ENCODE measurements around the gene DOCK8. TPM values are rescaled to one million over a fixed set of nuclear protein-coding genes. Genes with fewer than 3 reads are reported as not detected.
"Not testable (repeated sequence)": the region's sequence is repeated elsewhere in the genome, so short reads cannot be mapped to it uniquely, and the experiment has no call there.

DOCK8 gene
- total RNA-seq, 2 donors from 2014 or later, result 18.7 to 19.3 TPM

DNA sequence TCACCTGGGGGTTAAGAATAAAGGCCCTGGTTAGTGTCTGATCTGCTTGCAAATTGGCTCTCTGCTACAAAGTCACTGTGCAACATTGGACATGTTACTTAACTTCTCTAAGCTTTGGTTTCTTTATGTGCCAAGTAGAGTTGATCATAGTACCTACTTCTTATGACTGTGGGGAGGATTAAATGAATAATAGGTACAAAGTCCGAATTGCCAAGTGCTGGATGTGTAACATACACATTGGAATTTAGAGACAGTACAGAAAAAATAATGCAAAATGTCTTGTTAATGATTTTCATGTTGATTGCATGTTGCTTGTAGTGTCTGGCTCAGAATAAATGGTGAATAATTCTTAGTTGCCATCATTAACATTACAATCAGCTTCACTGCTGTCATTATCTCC, 2.2 kb downstream of the DOCK8 start:
- H3K4me1 ChIP-seq (ENCODE audit: control insufficient read depth in 1 of 2, low read depth in 2 of 2), result no peaks in the 10 kb centered on the region
- no peaks in the 10 kb centered on the region for H3K36me3 ChIP-seq
- DNase-seq (ENCODE audit: low spot score), result no peak
- H3K27ac ChIP-seq, result no peak overlapping the region
- H3K27me3 ChIP-seq (replicated peaks; ENCODE audit: insufficient read depth), result no peaks in the 10 kb centered on the region
- no peak for TF ChIP-seq CTCF (IDR thresholded peaks at IDR 0.05)
- H3K4me3 ChIP-seq, result peak overlapping the region; percentile 68
- no peaks in the 10 kb centered on the region for H3K9me3 ChIP-seq
- no peak for ATAC-seq (ENCODE audit: insufficient number of reproducible peaks, low FRiP score, low read depth)

- Histone ChIP-seq H3K9me3 (no peaks in the 10 kb centered on the region), H3K27ac (no peak overlapping the region), H3K4me3 (no peak overlapping the region), H3K4me1 (ENCODE audit: control insufficient read depth in 1 of 2, low read depth in 2 of 2) (no peaks in the 10 kb centered on the region), H3K36me3 (no peaks in the 10 kb centered on the region), H3K27me3 (replicated peaks; ENCODE audit: insufficient read depth) (no peaks in the 10 kb centered on the region)
- no peak for ATAC-seq (ENCODE audit: insufficient number of reproducible peaks, low FRiP score, low read depth)
- TF ChIP-seq CTCF (IDR thresholded peaks at IDR 0.05), result no peak
- DNase-seq (ENCODE audit: low spot score), result no peak
Observed at GRCh38 chr9:217950-218349, 3.3 kb downstream of the DOCK8 start.

GRCh38 chr9:219036-219435, 4.4 kb downstream of the DOCK8 start:
- H3K27me3 ChIP-seq (replicated peaks; ENCODE audit: insufficient read depth); H3K27ac ChIP-seq: not testable (repeated sequence)

GRCh38 chr9:219670-220365, 5.2 kb downstream of the DOCK8 start:
- Histone ChIP-seq H3K27ac (no peak overlapping the region), H3K4me1 (ENCODE audit: control insufficient read depth in 1 of 2, low read depth in 2 of 2) (peaks cover 0 to 3% of the 10 kb centered on the region in 2 donors), H3K27me3 (replicated peaks; ENCODE audit: insufficient read depth) (no peaks in the 10 kb centered on the region), H3K9me3 (no peaks in the 10 kb centered on the region), H3K4me3 (no peak overlapping the region), H3K36me3 (no peaks in the 10 kb centered on the region)
- DNase-seq (ENCODE audit: low spot score), result no peak
- TF ChIP-seq CTCF (IDR thresholded peaks at IDR 0.05), result no peak
- ATAC-seq (ENCODE audit: insufficient number of reproducible peaks, low FRiP score, low read depth), result no peak

More at GRCh38 chr9:219036-219435, 4.4 kb downstream of the DOCK8 start:
- ATAC-seq (ENCODE audit: insufficient number of reproducible peaks, low FRiP score, low read depth); H3K4me1 ChIP-seq (ENCODE audit: control insufficient read depth in 1 of 2, low read depth in 2 of 2); H3K4me3 ChIP-seq; H3K36me3 ChIP-seq; H3K9me3 ChIP-seq; DNase-seq (ENCODE audit: low spot score): not testable (repeated sequence)

GRCh38 chr9:221989-222776, 7.5 kb downstream of the DOCK8 start:
- Histone ChIP-seq H3K4me1 (ENCODE audit: control insufficient read depth in 1 of 2, low read depth in 2 of 2) (peaks cover 0 to 3% of the 10 kb centered on the region in 2 donors), H3K27ac (no peak overlapping the region), H3K9me3 (no peaks in the 10 kb centered on the region), H3K27me3 (replicated peaks; ENCODE audit: insufficient read depth) (no peaks in the 10 kb centered on the region), H3K4me3 (no peak overlapping the region), H3K36me3 (no peaks in the 10 kb centered on the region)
- ATAC-seq (ENCODE audit: insufficient number of reproducible peaks, low FRiP score, low read depth) (no peak), DNase-seq (ENCODE audit: low spot score) (no peak)
- TF ChIP-seq CTCF (IDR thresholded peaks at IDR 0.05), result no peak
